GM10248 (cell line): ENCODE results near the gene AMBP.

Experiments used
- CTCF ChIA-PET: fragments of 300-600 bp; sonication (Branson Sonifier 250); formaldehyde crosslinking; extraction: SDS; loops from one replicate; lab custom pipeline; 2021; ENCODE audit warnings: antibody characterized with exemption; lab: Yijun Ruan, JAX
- POLR2A ChIA-PET: fragments of 350-650 bp; sonication (Branson Sonifier 250); formaldehyde crosslinking; extraction: SDS; loops from one replicate; lab custom pipeline; 2020; ENCODE audit warnings: antibody characterized with exemption; lab: Yijun Ruan, JAX
- DNase-seq: peaks from one replicate; pipeline ENCODE4 v3.0.0; 2012; ENCODE audit errors: extremely low spot score
- TF ChIP-seq, protein P1 (sequence below): IDR thresholded peaks from 2 replicates; pipeline ENCODE4 v1.5.1; 2012; ENCODE audit warnings: mild to moderate bottlenecking, low read depth; ENCODE audit errors: extremely low read depth, missing control alignments, control extremely low read depth

The AMBP gene

GRCh38 chr9:114056527-114056926 lies 21.6 kb downstream of the AMBP start:
- DNase-seq: no peak
- POLR2A ChIA-PET: no interaction called here
- TF ChIP-seq, protein P1, sequence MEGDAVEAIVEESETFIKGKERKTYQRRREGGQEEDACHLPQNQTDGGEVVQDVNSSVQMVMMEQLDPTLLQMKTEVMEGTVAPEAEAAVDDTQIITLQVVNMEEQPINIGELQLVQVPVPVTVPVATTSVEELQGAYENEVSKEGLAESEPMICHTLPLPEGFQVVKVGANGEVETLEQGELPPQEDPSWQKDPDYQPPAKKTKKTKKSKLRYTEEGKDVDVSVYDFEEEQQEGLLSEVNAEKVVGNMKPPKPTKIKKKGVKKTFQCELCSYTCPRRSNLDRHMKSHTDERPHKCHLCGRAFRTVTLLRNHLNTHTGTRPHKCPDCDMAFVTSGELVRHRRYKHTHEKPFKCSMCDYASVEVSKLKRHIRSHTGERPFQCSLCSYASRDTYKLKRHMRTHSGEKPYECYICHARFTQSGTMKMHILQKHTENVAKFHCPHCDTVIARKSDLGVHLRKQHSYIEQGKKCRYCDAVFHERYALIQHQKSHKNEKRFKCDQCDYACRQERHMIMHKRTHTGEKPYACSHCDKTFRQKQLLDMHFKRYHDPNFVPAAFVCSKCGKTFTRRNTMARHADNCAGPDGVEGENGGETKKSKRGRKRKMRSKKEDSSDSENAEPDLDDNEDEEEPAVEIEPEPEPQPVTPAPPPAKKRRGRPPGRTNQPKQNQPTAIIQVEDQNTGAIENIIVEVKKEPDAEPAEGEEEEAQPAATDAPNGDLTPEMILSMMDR: no peak
- CTCF ChIA-PET: interaction anchor here (0.9 kb wide), 1 partner anchor 234 kb away, joined by 4 read pairs; no protein-coding TSS in a partner anchor

GRCh38 chr9:114055894-114056293 lies 22.2 kb downstream of the AMBP start:
- CTCF ChIA-PET: interaction anchor here (0.9 kb wide), 1 partner anchor 235 kb away, joined by 4 read pairs; no protein-coding TSS in a partner anchor
- DNase-seq: no peak
- POLR2A ChIA-PET: no interaction called here
- TF ChIP-seq, protein P1: no peak

DNA sequence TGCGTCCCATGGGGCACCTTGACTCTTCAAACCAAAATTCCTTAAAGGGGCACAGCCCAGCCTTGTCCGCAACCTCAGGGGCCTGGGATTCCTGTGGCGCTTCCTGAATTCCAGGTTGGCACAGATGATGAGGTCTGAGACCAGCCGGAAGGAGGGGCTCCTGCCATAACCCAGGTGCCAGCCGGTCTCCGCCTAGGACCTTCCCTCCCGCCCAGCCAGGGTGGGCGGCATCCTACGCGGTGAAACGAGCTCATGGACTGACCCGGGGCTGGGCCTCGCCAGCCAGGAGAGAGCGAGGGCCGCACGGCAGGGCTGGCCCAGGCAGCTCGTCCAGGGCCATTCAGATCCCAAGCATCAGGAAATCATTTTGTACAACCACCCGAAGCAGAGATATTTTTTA lies 23.0 kb downstream of the AMBP start:
- DNase-seq: no peak
- ChIA-PET CTCF (no interaction called here), POLR2A (no interaction called here)
- TF ChIP-seq, protein P1: no peak

- TF ChIP-seq, protein P1: no peak
- POLR2A ChIA-PET: no interaction called here
- no peak for DNase-seq
- CTCF ChIA-PET: interaction anchor here (0.8 kb wide), 1 partner anchor 9 kb away, joined by 3 read pairs; no protein-coding TSS in a partner anchor
Measured at GRCh38 chr9:114054191-114054690, 23.9 kb downstream of the AMBP start.

DNA sequence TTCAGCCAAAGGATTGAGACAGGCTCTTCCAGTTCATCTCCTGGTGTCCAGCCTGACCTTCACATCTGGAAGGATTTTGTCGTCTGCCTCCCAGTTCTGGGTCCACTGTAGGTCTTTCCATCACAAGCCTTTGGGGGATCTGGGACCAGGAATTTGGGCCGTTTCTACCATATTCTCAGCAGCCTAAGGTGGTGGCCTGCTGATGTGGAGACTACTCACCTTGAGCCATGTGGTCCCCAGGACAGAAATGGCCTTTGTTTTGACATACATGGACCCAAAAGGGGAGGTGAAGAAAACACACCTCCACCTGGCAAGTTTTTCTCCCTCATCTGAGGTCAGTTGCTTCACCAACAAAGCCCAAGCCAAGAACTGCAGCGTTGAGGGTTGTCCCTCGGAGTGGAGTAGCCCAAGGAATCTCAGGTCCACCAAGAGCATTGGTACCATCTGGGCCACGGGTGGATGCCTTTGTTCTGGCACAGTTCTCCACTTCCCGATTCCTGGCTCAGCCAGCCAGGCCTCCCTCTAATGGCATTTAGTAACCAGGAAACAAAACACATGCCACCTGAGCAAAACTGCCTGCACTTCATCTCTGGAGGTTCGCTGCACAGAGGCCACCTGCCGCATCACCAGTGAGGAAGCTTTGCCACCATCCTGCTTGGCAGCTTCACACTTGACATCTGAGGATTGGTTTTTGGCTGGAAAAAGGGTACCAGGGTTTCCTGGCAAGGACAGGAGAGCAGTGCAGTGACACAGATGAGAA lies 24.7 kb downstream of the AMBP start:
- no peak for DNase-seq
- TF ChIP-seq, protein P1: no peak
- ChIA-PET CTCF (interaction anchor here (0.8 kb wide), 1 partner anchor 8 kb away, joined by 3 read pairs; no protein-coding TSS in a partner anchor), POLR2A (no interaction called here)

GRCh38 chr9:114051706-114052105 lies 26.4 kb downstream of the AMBP start:
- POLR2A ChIA-PET: no interaction called here
- CTCF ChIA-PET: no interaction called here
- TF ChIP-seq, protein P1: no peak
- DNase-seq: no peak
